ENCODE results near the gene TRIM14.
"Not testable (repeated sequence)": the region's sequence is repeated elsewhere in the genome, so short reads cannot be mapped to it uniquely, and the experiment has no call there.

TRIM14 gene

GRCh38 chr9:98043915-98044314 is 75.1 kb downstream of the TRIM14 start:
- DNase-seq: no peak

- DNase-seq: no peak
Measured at GRCh38 chr9:98040212-98040611, 78.8 kb downstream of the TRIM14 start.

DNA sequence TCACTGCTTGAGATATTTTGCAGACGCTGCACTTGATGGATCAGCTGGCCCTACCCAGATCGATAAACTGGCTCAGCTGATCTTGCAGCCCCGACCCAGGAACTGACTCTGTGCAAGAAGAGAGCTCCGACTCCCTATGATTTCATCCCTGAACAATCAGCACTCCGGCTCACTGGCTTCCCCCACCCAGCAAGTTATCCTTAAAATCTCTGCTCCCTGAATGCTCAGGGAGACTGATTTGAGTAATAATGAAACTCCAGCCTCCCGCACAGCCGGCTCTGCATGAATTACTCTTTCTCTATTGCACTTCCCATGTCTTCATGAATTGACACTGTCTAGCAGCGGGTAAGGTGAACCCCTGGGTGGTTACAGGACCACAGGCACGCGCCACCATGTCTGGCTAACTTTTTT is 79.4 kb downstream of the TRIM14 start:
- no peak for DNase-seq

- no peak for DNase-seq
Measured at GRCh38 chr9:98038958-98039357, 80.1 kb downstream of the TRIM14 start.

- no peak for DNase-seq
Measured at GRCh38 chr9:98037357-98037756, 81.7 kb downstream of the TRIM14 start.

- peak; percentile 82 for DNase-seq
Measured at GRCh38 chr9:98034593-98035546, 84.2 kb downstream of the TRIM14 start.

DNA sequence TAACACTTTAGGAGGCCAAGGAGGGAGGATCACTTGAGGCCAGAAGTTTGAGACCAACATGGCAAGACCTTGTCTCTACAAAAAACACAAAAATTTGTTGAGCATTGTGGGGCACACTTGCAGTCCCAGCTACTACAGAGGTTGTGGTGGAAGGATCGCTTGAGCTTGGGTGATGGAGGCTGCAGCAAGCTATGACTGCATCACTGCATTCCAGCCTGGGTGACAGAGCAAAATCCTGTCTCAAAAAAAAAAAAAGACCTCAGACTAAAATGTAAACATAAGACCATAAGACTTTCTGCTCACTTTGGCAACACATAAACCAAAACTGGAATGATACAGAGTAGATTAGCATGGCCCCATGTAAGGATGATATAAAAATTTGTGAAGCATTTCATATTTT is 87.1 kb downstream of the TRIM14 start:
- no peak for DNase-seq

- no peak for DNase-seq
Measured at GRCh38 chr9:98031169-98031568, 87.9 kb downstream of the TRIM14 start.

DNA sequence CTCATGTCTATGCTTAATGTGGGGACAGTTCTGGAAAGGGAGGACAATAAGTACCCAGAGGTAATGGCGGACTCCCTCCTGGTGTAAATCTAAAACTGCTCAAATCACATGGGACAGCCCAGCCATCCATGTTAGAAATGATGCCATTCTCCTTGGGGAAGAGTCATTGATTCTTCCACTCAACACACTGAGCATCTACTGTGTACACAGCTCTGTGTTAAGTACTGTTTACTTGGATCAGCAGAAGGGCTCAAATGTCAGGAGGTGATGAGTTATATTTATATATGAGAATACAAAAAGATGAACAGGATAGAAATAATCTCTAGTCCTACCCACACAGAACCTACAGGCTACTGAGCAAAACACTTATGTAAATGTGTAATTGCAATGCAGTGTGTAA is 94.3 kb downstream of the TRIM14 start:
- DNase-seq: no peak

DNA sequence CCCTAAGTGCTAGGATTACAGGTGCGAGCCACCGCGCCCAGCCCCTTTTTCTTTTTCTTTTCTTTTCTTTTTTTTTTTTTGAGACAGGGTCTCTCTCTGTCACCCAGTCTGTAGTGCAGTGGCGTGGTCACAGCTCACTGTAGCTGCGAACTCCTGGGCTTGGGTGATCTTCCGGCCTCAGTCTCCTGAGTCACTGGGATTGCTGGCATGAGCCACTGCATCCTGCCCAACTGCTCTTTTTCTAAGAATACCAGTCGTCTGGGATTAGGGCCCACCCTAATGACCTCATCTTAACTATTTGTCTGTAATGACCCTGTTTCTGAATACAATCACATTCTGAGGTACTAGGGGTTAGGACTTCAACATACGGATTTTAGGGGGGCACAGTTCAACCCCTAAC is 96.6 kb downstream of the TRIM14 start:
- DNase-seq: no peak

- DNase-seq: no peak
Measured at GRCh38 chr9:98021306-98022040, 97.5 kb downstream of the TRIM14 start.

- no peak for DNase-seq
Measured at GRCh38 chr9:98020476-98021145, 98.4 kb downstream of the TRIM14 start.

- DNase-seq: not testable (repeated sequence)
Measured at GRCh38 chr9:98019869-98020268, 99.2 kb downstream of the TRIM14 start.
